T-helper 1 cell (primary cell): ENCODE measurements around the gene ATP6V1F.

ENCODE experiments used
- DNase-seq, 5 donors: peaks; one replicate each; pipeline ENCODE4 v3.0.0-alpha.2; 2012 to 2020
- total RNA-seq, 4 donors: gene quantifications; one replicate each; lab custom pipeline; 2026; lab: John Stamatoyannopoulos, UW

Gene ATP6V1F
- total RNA-seq = 12.0 to 21.5 (median 18.7) reads per million in 4 donors

- DNase-seq = peak; percentile 96 to 99 (median 98)
Measured at GRCh38 chr7:128862571-128863432, at the start of gene ATP6V1F. ATP6V1F (plus strand) TSS chr7:128862856; CDS start chr7:128862905, 49 bp downstream.

GRCh38 chr7:128814499-128814898, 48.2 kb upstream of the ATP6V1F start:
- DNase-seq = no peak

- no peak for DNase-seq
Measured at GRCh38 chr7:128815289-128815942, 47.2 kb upstream of the ATP6V1F start.

- DNase-seq = no peak
Measured at GRCh38 chr7:128818694-128819093, 44.0 kb upstream of the ATP6V1F start.

GRCh38 chr7:128821724-128822123, 40.9 kb upstream of the ATP6V1F start:
- no peak for DNase-seq

- no peak for DNase-seq
Measured at GRCh38 chr7:128826512-128826911, 36.1 kb upstream of the ATP6V1F start.

GRCh38 chr7:128826916-128827247, 35.8 kb upstream of the ATP6V1F start:
- no peak for DNase-seq

- no peak for DNase-seq
Measured at GRCh38 chr7:128827248-128827958, 35.3 kb upstream of the ATP6V1F start.

GRCh38 chr7:128827971-128828711, 34.5 kb upstream of the ATP6V1F start:
- DNase-seq = no peak

- no peak for DNase-seq
Measured at GRCh38 chr7:128829391-128830166, 33.1 kb upstream of the ATP6V1F start.

GRCh38 chr7:128830231-128831177, 32.2 kb upstream of the ATP6V1F start, which contains the start of gene FLNC:
FLNC (plus strand) TSS chr7:128830406; CDS start chr7:128830638, 232 bp downstream.
- DNase-seq = peak in 2 of 5 donors; percentile 13 to 34

- DNase-seq = peak in 1 of 5 donors; percentile 6
Measured at GRCh38 chr7:128831178-128831993, 31.3 kb upstream of the ATP6V1F start.

GRCh38 chr7:128831994-128832879, 30.4 kb upstream of the ATP6V1F start:
- DNase-seq = peak in 1 of 5 donors; percentile 9

- DNase-seq = no peak
Measured at GRCh38 chr7:128832880-128833147, 29.8 kb upstream of the ATP6V1F start.

- DNase-seq = no peak
Measured at GRCh38 chr7:128833148-128833945, 29.3 kb upstream of the ATP6V1F start.

- no peak for DNase-seq
Measured at GRCh38 chr7:128833946-128834325, 28.7 kb upstream of the ATP6V1F start.

- no peak for DNase-seq
Measured at GRCh38 chr7:128835231-128835751, 27.4 kb upstream of the ATP6V1F start.
